ENCODE results near the gene SMARCAL1. TPM values are rescaled to one million over a fixed set of nuclear protein-coding genes. Genes with fewer than 3 reads are reported as not detected.
A peak's percentile ranks its signal among the peaks of the same experiment; 100 is the strongest.

SMARCAL1 gene
- total and polyA plus RNA-seq, 2 of the 13 experiments (the other 11 are each of a cell fraction or from before 2014, with no cell fraction given), result 12.7 to 21.3 TPM

- 0 out of 2 replicates have a peak, but pooled peaks have one; percentile 7 for TF ChIP-seq STAT6 (CRISPR knock-in tag; IDR thresholded peaks at IDR 0.05; ENCODE audit: borderline replicate concordance)
- peak; percentile 53 for TF ChIP-seq SAP130 (CRISPR knock-in tag; IDR thresholded peaks at IDR 0.05; ENCODE audit: low read depth)
- no peak for TF ChIP-seq MAFK (conservative IDR thresholded peaks at IDR 0.05 in 1 of 2, IDR thresholded peaks at IDR 0.05 in 1 of 2; ENCODE audit: low read length in 2 of 2)
- TF ChIP-seq HNF4G (IDR thresholded peaks at IDR 0.05; ENCODE audit: borderline replicate concordance, low read depth, low read length), result peak; percentile 87
- peak; percentile 62; the same call in 1 of the 2 replicates for TF ChIP-seq HNF4G (CRISPR knock-in tag; IDR thresholded peaks at IDR 0.05; ENCODE audit: borderline replicate concordance, low read depth)
- peak; percentile 91 for TF ChIP-seq FOSL2 (CRISPR knock-in tag; IDR thresholded peaks at IDR 0.05)
- TF ChIP-seq GATAD1 (CRISPR knock-in tag; IDR thresholded peaks at IDR 0.05), result 0 out of 2 replicates have a peak, but pooled peaks have one; percentile 42
- TF ChIP-seq ZNF556 (CRISPR knock-in tag; IDR thresholded peaks at IDR 0.05; ENCODE audit: borderline replicate concordance), result peak; percentile 38; the same call in 1 of the 2 replicates
- TF ChIP-seq MIER3 (CRISPR knock-in tag; IDR thresholded peaks at IDR 0.05; ENCODE audit: borderline replicate concordance), result peak; percentile 16; the same call in 1 of the 2 replicates
- TF ChIP-seq ZSCAN25 (CRISPR knock-in tag; IDR thresholded peaks at IDR 0.05), result no peak
- TF ChIP-seq ZNF7 (CRISPR knock-in tag; IDR thresholded peaks at IDR 0.05), result no peak
- no peak for TF ChIP-seq YEATS4 (CRISPR knock-in tag; IDR thresholded peaks at IDR 0.05; ENCODE audit: borderline replicate concordance)
- 0 out of 2 replicates have a peak, but pooled peaks have one; percentile 40 for TF ChIP-seq KLF6 (CRISPR knock-in tag; IDR thresholded peaks at IDR 0.05)
- peak; percentile 65 for TF ChIP-seq IRF2 (CRISPR knock-in tag; IDR thresholded peaks at IDR 0.05)
- TF ChIP-seq ZFP1 (CRISPR knock-in tag; IDR thresholded peaks at IDR 0.05), result 0 out of 2 replicates have a peak, but pooled peaks have one; percentile 26
- peak; percentile 94 for TF ChIP-seq RARA (CRISPR knock-in tag; IDR thresholded peaks at IDR 0.05)
- TF ChIP-seq KDM6A (CRISPR knock-in tag; IDR thresholded peaks at IDR 0.05; ENCODE audit: low read depth), result peak; percentile 76; the same call in 1 of the 2 replicates
- peak; percentile 38; the same call in 1 of the 2 replicates for TF ChIP-seq ZBED4 (CRISPR knock-in tag; IDR thresholded peaks at IDR 0.05; ENCODE audit: borderline replicate concordance)
- peak; percentile 59; the same call in 1 of the 2 replicates for TF ChIP-seq ZBTB26 (CRISPR knock-in tag; IDR thresholded peaks at IDR 0.05; ENCODE audit: borderline replicate concordance)
- TF ChIP-seq SSRP1 (CRISPR knock-in tag; IDR thresholded peaks at IDR 0.05), result 0 out of 2 replicates have a peak, but pooled peaks have one; percentile 81
- TF ChIP-seq RAD21 (CRISPR knock-in tag; IDR thresholded peaks at IDR 0.05), result no peak
- no peak for TF ChIP-seq KAT7 (CRISPR knock-in tag; IDR thresholded peaks at IDR 0.05; ENCODE audit: borderline replicate concordance)
- TF ChIP-seq ISL2 (CRISPR knock-in tag; IDR thresholded peaks at IDR 0.05), result peak; percentile 68; the same call in 1 of the 2 replicates
- peak; percentile 65 for TF ChIP-seq BCL6 (CRISPR knock-in tag; IDR thresholded peaks at IDR 0.05)
These were observed 110.7 kb downstream of the SMARCAL1 start (continued) for GRCh38 chr2:216522892-216523502.
